Fibroblast of skin of abdomen (primary cell): ENCODE data around the gene CRLF2.
"Not testable (repeated sequence)": the region's sequence is repeated elsewhere in the genome, so short reads cannot be mapped to it uniquely, and the experiment has no call there.

ENCODE experiments used
- DNase-seq: peaks from one replicate; pipeline ENCODE4 v3.0.0-alpha.2; 2013

The CRLF2 gene

GRCh38 chrX:1215123-1215823 lies 2.8 kb upstream of the CRLF2 start:
- DNase-seq: no peak

- DNase-seq: no peak
These were observed 1.5 kb upstream of the CRLF2 start for GRCh38 chrX:1213971-1214370.

DNA sequence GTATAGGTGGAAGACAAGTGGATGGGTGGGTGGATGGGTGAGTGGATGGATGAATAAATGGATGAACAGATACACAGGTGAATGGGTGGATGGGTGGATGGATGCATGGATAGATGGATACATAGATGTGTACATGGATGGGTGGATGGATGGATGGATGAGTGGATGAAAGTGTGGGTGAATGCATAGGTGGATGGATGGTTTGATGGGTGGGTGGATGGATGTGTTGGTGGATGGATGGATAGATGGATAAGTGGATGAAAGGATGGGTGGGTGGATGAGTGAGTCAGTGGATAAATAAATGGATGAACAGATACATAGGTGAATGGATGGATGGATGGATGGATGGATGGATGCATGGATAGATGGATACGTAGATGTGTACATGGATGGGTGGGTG lies 1.6 kb downstream of the CRLF2 start:
- DNase-seq: no peak

GRCh38 chrX:1207496-1208025 lies 4.9 kb downstream of the CRLF2 start:
- DNase-seq: no peak

DNA sequence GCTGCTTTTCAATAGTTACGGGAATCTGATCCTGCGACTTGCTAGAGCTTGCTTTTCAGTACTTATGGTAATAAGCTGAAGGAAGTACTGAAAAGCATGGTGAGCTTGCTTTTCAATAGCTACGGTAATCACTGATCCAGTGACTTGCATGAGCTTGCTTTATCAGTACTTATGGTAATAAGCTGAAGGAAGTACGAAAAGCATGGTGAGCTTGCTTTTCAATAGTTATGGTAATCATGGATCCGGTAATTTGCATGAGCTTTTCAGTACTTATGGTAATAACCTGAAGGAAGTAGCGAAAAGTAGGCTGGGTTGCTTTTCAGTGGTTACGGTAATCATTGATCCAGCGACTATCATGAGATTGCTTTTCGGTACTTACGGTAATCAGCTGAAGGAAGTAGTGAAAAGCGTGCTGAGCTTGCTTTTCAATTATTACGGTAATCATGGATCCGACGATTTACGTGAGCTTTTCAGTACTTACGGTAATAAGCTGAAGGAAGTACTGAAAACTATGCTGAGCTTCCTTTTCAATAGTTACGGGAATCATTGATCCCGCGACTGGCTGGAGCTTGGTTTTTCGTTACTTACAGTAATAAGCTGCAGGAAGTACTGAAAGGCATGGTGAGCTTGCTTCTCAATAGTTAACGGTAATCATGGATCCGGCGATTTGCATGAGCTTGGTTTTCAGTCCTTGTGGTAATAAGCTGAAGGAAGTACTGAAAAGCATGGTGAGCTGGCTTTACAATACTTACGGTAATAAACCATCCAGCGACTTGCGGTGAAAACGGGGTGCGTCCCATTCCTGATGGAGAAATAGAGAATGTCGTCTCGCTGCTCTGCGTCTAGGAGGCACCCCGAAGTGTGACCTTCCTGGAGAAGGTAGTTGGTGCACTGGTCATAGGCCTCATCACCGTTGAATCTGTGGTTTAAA lies 6.5 kb downstream of the CRLF2 start:
- peak; percentile 81 for DNase-seq

- no peak for DNase-seq
These were observed 10.2 kb downstream of the CRLF2 start for GRCh38 chrX:1202251-1202650.

DNA sequence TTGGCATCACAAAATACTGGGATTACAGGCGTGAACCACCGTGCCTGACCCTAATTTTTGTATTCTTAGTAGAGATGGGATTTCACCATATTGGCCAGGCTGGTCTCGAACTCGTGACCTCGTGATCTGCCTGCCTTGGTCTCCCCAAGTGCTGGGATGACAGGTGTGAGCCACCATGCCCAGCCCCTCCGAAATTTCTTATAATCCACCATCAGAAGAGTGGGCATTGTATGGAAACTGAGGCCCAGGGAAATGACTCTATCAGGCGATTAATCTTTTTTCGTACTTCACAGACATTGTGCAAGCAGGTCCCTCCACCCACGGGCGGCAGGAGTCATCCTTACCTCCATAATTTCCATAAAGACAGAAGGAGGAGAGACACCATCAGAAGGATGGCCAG lies 16.0 kb downstream of the CRLF2 start:
- no peak for DNase-seq

DNA sequence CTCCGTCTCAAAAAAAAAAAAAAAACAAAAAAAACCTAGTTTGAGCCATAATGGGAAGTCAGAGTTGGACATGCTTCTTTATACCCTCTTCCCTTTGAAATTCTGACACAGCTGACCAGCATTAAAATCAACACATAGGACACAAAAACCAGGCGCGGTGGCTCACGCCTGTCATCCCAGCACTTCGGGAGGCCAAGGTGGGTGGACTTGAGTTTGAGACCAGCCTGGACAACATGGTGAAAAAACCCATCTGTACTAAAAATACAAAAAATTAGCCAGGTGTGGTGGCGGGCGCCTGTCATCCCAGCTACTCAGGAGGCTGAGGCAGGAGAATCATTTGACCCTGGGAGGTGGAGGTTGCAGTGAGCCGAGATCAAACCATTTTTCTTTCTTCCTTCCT lies 20.3 kb downstream of the CRLF2 start:
- not testable (repeated sequence) for DNase-seq

DNA sequence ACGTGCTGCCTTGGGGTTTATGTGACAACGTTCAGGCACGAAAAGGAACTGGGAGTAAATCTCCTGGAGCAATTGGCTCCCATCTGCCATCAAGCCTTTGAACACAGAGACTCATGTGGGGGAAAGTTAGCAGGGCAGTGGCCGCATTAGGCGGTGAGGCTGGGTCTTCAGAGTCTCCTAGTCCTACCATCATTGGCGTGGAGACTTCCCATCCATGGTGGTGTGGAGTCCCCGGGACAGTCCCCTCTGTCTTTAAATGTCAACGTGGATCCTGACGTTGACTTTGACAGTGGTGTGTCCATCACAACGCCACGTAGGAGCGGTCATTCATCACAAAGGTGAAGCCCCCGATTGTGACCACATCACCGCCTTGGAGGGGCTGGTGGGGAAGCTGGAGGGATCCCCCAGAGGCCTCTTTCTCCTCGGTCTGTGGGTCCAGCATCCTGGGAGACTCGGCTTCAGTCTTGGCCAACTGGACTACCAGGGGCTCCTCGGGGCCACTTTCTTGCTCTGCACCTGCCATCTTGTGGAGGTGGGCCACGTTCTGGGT lies 21.8 kb downstream of the CRLF2 start:
- no peak for DNase-seq

DNA sequence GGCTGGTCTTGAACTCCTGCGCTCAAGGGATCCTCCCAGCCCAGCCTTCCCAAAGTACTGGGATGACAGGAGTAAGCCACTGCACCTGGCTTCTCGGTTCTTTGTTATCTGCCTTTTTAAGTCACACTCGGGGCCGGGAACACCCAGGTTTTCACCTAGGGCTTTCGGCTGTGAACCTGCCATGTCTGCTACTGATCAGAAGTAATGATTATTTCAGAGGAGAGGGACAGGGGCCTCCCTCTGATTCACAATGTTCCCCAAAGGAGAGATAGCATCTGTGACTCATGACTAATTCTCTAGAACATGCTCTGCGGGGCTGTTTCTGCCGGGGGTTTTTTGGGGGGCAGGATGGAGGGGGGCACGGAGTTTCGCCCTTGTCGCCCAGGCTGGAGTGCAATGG lies 26.9 kb downstream of the CRLF2 start:
- DNase-seq: no peak

GRCh38 chrX:1182211-1182610 lies 30.2 kb downstream of the CRLF2 start:
- no peak for DNase-seq

GRCh38 chrX:1181661-1182060 lies 30.8 kb downstream of the CRLF2 start:
- DNase-seq: not testable (repeated sequence)

DNA sequence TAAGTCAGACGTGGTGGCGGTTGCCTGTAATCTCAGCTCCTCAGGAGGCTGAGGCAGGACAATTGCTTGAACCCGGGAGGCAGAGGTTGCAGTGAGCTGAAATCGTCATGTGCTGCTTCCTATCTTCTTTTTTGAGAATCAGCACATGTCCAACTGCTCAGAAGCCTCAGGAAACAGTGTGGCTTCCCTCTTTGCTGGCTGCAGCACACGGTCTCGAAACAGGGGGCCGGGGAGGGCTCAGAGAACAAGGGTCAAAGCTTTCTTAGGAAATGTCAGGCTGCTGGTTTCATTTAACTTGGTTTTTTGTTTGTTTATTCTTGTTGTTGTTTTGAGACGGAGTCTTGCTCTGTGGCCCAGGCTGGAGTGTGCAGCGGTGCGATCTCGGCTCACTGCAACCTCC lies 31.3 kb downstream of the CRLF2 start:
- no peak for DNase-seq

DNA sequence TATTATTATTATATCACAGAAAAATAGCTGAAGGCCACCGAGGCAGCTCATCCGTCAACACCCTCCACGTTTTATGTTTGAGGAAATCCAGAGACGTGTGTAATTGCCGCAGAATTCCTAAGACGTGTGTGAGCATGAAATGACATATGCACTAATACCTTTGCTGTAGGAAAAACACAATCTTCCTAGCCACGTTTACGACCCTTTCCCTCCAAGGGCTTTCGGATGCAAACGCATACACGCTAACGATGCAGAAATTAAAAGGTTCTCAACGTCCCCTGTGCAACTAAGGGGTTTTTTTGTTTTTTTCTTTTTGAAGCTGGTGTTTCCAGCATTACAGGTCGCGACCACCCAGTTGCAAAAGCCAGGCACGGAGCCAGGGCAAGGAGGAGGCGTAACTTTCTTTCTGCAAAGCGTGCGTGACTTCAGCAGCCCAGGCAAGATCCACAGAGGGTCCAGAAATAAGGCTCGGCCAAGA lies 33.8 kb downstream of the CRLF2 start:
- peak; percentile 64 for DNase-seq

DNA sequence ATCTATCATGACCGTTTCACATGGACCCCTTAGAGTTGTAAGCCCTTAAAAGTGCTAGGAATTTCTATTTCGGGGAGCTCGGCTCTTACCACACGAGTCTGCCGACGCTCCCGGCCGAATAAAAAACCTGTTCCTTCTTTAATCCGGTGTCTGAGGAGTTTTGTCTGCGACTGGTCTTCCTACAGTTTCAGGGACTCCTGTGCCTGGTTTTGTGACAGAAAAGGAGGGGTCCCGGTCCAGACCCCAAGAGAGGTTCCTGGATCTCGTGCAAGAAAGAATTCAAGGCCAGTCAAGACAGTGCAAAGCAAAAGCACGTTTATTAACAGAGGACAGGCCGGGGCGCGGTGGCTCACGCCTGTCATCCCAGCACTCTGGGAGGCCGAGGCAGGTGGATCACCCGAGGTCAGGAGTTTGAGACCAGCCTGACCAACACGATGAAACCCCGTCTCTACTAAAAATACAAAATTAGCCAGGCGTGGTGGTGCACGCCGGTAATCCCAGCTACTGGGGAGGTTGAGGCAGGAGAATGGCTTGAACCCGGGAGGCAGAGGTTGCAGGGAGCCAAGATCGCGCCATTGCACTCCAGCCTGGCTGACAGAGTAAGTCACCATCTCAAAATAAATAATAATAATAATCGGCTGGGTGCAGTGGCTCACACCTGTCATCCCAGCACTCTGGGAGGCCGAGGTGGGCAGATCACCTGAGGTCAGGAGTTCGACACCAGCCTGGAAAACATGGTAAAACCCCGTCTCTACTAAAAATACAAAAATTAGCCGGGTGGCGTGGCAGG lies 35.7 kb downstream of the CRLF2 start:
- DNase-seq: not testable (repeated sequence)

DNA sequence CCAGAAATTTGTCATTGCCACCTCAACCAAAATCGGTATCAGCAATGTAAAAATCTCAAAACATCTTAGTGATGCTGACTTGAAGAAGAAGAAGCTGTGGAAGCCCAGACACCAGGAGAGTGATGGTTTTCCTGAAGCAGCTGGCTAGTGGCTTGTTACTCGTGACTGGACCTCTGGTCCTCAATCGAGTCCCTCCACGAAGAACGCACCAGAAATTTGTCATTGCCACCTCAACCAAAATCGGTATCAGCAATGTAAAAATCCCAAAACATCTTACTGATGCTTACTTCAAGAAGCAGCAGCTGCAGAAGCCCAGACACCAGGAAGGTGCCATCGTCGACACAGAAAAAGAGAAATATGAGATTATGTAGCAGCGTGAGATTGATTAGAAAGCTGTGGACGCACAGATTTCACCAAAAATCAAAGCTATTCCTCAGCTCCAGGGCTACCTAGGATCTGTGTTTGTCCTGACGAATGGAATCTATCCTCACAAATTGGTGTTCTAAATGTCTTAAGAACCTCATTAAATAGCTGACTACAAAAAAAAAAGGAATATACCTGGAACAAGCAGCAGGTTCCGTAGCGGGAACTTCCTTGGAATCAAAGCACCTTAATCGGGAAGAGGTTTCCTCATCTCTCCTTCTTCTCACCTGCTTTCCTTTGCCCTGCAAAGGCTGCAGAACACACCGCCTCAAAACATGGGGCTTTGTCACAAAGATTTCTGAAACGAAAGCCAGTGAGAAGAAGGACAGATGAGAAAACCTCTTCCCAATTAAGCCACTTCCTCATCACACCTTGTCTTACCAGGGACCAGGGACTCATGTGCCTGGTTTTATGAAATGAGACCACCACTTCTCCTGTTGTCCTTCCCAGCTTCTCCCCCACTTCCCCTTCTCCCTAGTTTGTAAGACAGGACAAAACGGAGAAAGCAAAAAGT lies 37.6 kb downstream of the CRLF2 start:
- DNase-seq: not testable (repeated sequence)

- not testable (repeated sequence) for DNase-seq
These were observed 39.0 kb downstream of the CRLF2 start for GRCh38 chrX:1173435-1173834.

GRCh38 chrX:1172496-1172895 lies 40.0 kb downstream of the CRLF2 start:
- DNase-seq: no peak

- DNase-seq: not testable (repeated sequence)
These were observed 40.5 kb downstream of the CRLF2 start for GRCh38 chrX:1171915-1172314.

DNA sequence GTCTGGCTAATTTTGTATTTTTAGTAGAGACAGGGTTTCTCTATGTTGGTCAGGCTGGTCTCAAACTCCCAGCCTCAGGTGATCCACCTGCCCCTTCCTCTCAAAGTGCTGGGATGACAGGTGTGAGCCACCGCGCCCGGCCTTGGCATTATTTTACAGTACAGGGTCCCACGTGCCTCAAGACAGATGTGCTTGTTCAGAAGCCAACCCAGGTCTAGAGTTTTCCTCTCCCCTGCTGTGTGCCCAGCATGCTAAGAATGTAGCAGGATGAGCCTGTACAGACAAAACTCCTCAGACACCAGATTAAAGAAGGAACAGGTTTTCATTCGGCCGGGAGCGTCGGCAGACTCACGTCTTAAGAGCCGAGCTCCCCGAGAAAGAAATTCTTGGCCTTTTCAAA lies 42.2 kb downstream of the CRLF2 start:
- DNase-seq: no peak

- no peak for DNase-seq
These were observed 43.3 kb downstream of the CRLF2 start for GRCh38 chrX:1169189-1169588.
